ENCODE measurements around the gene IPPK.

GRCh38 chr9:92637886-92638620 is 31.9 kb downstream of the IPPK start:
- TF ChIP-seq CTCF (conservative IDR thresholded peaks at IDR 0.05; ENCODE audit: low read depth, low read length) (no peak), EZH2 (IDR thresholded peaks at IDR 0.05; ENCODE audit: low read length, unreplicated experiment) (no peak), EZH2phosphoT487 (IDR thresholded peaks at IDR 0.05; ENCODE audit: borderline replicate concordance, low read length) (no peak)
